ENCODE measurements around the gene DIP2A.

- TF ChIP-seq CTCF (optimal IDR thresholded peaks at IDR 0.05 in 1 of 3, IDR thresholded peaks at IDR 0.05 in 1 of 3, conservative IDR thresholded peaks at IDR 0.05 in 1 of 3; ENCODE audit: extremely low read depth in 1 of 3, insufficient read depth in 2 of 3, low read length in 3 of 3) (no peak), EZH2 (IDR thresholded peaks at IDR 0.05; ENCODE audit: low read length) (no peak)
Observed at GRCh38 chr21:46454142-46454541, 4.5 kb upstream of the DIP2A start.

Measured in keratinocyte (primary cell).